T-helper 2 cell treated with Interferon-gamma antibody and Interleukin-4, amounts not matched to agents 100 ng/mL and 5 ng/mL, for 36 hours (primary cell): ENCODE measurements around the gene GULP1. TPM values are rescaled to one million over a fixed set of nuclear protein-coding genes. Genes with fewer than 3 reads are reported as not detected.
"Not testable (repeated sequence)": the region's sequence is repeated elsewhere in the genome, so short reads cannot be mapped to it uniquely, and the experiment has no call there.

Experiments
- intact Hi-C: fragments of 100-400 bp; cut with micrococcal nuclease; formaldehyde crosslinking; loops from one replicate; pipeline ENCODE4 v1.15.1; 2023
- total RNA-seq: library from RNA; stranded (reverse); gene quantifications from 2 replicates; pipeline ENCODE4 v1.2.3, GENCODE V29; 2022

Gene GULP1
- total RNA-seq, 1 donor from 2014 or later = not detected

- intact Hi-C loops = no loop called here
These were observed 124.0 kb downstream of the GULP1 start for GRCh38 chr2:188415754-188416083.

GRCh38 chr2:188416367-188416766 is 124.7 kb downstream of the GULP1 start:
- intact Hi-C loops = no loop called here

- intact Hi-C loops = no loop called here
These were observed 131.1 kb downstream of the GULP1 start for GRCh38 chr2:188422726-188423125.

GRCh38 chr2:188425266-188425665 is 133.6 kb downstream of the GULP1 start:
- intact Hi-C loops = no loop called here

- intact Hi-C loops = no loop called here
These were observed 134.4 kb downstream of the GULP1 start for GRCh38 chr2:188426121-188426520.

- intact Hi-C loops = no loop called here
These were observed 139.0 kb downstream of the GULP1 start for GRCh38 chr2:188430705-188431104.

- intact Hi-C loops = no loop called here
These were observed 142.3 kb downstream of the GULP1 start for GRCh38 chr2:188434018-188434417.

GRCh38 chr2:188435115-188435514 is 143.4 kb downstream of the GULP1 start:
- intact Hi-C loops = no loop called here

- intact Hi-C loops = no loop called here
These were observed 145.9 kb downstream of the GULP1 start for GRCh38 chr2:188437537-188437936.

GRCh38 chr2:188439986-188440385 is 148.3 kb downstream of the GULP1 start:
- intact Hi-C loops = no loop called here

- intact Hi-C loops = no loop called here
These were observed 149.2 kb downstream of the GULP1 start for GRCh38 chr2:188440849-188441248.

GRCh38 chr2:188441288-188441947 is 149.7 kb downstream of the GULP1 start:
- intact Hi-C loops = no loop called here

GRCh38 chr2:188443207-188443606 is 151.5 kb downstream of the GULP1 start:
- intact Hi-C loops = no loop called here

GRCh38 chr2:188444106-188444835 is 152.6 kb downstream of the GULP1 start:
- intact Hi-C loops = no loop called here

- intact Hi-C loops = no loop called here
These were observed 157.9 kb downstream of the GULP1 start for GRCh38 chr2:188449561-188449960.

- intact Hi-C loops = no loop called here
These were observed 158.3 kb downstream of the GULP1 start for GRCh38 chr2:188449971-188450370.

- intact Hi-C loops = no loop called here
These were observed 159.2 kb downstream of the GULP1 start for GRCh38 chr2:188450732-188451483.

- intact Hi-C loops = no loop called here
These were observed 160.4 kb downstream of the GULP1 start for GRCh38 chr2:188452084-188452483.

- intact Hi-C loops = no loop called here
These were observed 164.6 kb downstream of the GULP1 start for GRCh38 chr2:188456114-188456909.

GRCh38 chr2:188459061-188459460 is 167.4 kb downstream of the GULP1 start:
- intact Hi-C loops = no loop called here

GRCh38 chr2:188466078-188466477 is 174.4 kb downstream of the GULP1 start:
- intact Hi-C loops = not testable (repeated sequence)

GRCh38 chr2:188466761-188467160 is 175.1 kb downstream of the GULP1 start:
- intact Hi-C loops = no loop called here
